Memory B cell (primary cell): ENCODE results near the gene TNIK.

ENCODE experiments used
- ATAC-seq: fragments of 150-1000 bp; cut with Tn5 transposase; 2 replicates; pipeline ENCODE4 v1.10.0; 2021; ENCODE audit warnings: low read depth, mild to moderate bottlenecking, moderate library complexity
- DNase-seq, 2 donors: peaks; one replicate each; pipeline ENCODE4 v3.0.0; 2022; ENCODE audit warnings: low spot score in 2 of 2
- H3K27ac Mint-ChIP-seq: one replicate; pipeline ENCODE4 v1.8.0; 2022; ENCODE audit warnings: mild to moderate bottlenecking, moderate library complexity, mixed read lengths
- H3K27me3 Mint-ChIP-seq: one replicate; pipeline ENCODE4 v1.8.0; 2022; ENCODE audit warnings: mixed read lengths
- H3K36me3 Mint-ChIP-seq: one replicate; pipeline ENCODE4 v1.8.0; 2022; ENCODE audit warnings: mild to moderate bottlenecking, mixed read lengths
- H3K4me1 Mint-ChIP-seq: one replicate; pipeline ENCODE4 v1.8.0; 2022; ENCODE audit warnings: mixed read lengths
- H3K4me3 Mint-ChIP-seq: one replicate; pipeline ENCODE4 v1.8.0; 2022; ENCODE audit warnings: mild to moderate bottlenecking, moderate library complexity, mixed read lengths
- H3K9me3 Mint-ChIP-seq: one replicate; pipeline ENCODE4 v1.8.0; 2022; ENCODE audit warnings: mixed read lengths

Gene TNIK

GRCh38 chr3:171187706-171188290 is 272.4 kb downstream of the TNIK start:
- Mint-ChIP-seq H3K9me3 (no peaks in the 10 kb centered on the region), H3K4me3 (no peak overlapping the region), H3K36me3 (no peaks in the 10 kb centered on the region), H3K27me3 (peaks cover 3% of the 10 kb centered on the region), H3K4me1 (no peaks in the 10 kb centered on the region), H3K27ac (no peak overlapping the region)
- DNase-seq (no peak), ATAC-seq (peak; percentile 37)

GRCh38 chr3:171186817-171187500 is 273.2 kb downstream of the TNIK start:
- Mint-ChIP-seq H3K9me3 (no peaks in the 10 kb centered on the region), H3K4me3 (no peak overlapping the region), H3K27ac (no peak overlapping the region), H3K4me1 (no peaks in the 10 kb centered on the region), H3K27me3 (peaks cover 5% of the 10 kb centered on the region), H3K36me3 (no peaks in the 10 kb centered on the region)
- DNase-seq (no peak), ATAC-seq (no peak)

- no peaks in the 10 kb centered on the region for H3K4me1 Mint-ChIP-seq
- no peak overlapping the region for H3K4me3 Mint-ChIP-seq
- no peak overlapping the region for H3K27ac Mint-ChIP-seq
- ATAC-seq: no peak
- no peaks in the 10 kb centered on the region for H3K36me3 Mint-ChIP-seq
- no peaks in the 10 kb centered on the region for H3K9me3 Mint-ChIP-seq
- peaks cover 5% of the 10 kb centered on the region for H3K27me3 Mint-ChIP-seq
- no peak for DNase-seq
Observed at GRCh38 chr3:171186383-171186782, 273.8 kb downstream of the TNIK start.

- no peak for DNase-seq
- Mint-ChIP-seq H3K36me3 (no peaks in the 10 kb centered on the region), H3K4me1 (no peaks in the 10 kb centered on the region), H3K9me3 (no peaks in the 10 kb centered on the region), H3K27ac (no peak overlapping the region), H3K4me3 (no peak overlapping the region), H3K27me3 (peaks cover 5% of the 10 kb centered on the region)
- ATAC-seq: no peak
Observed at GRCh38 chr3:171185959-171186358, 274.2 kb downstream of the TNIK start.

- Mint-ChIP-seq H3K4me3 (no peak overlapping the region), H3K27me3 (peaks cover 5% of the 10 kb centered on the region), H3K27ac (no peak overlapping the region), H3K36me3 (no peaks in the 10 kb centered on the region), H3K9me3 (no peaks in the 10 kb centered on the region), H3K4me1 (no peaks in the 10 kb centered on the region)
- no peak for DNase-seq
- no peak for ATAC-seq
Observed at GRCh38 chr3:171184372-171184771, 275.8 kb downstream of the TNIK start.

GRCh38 chr3:171183042-171183441 is 277.2 kb downstream of the TNIK start:
- Mint-ChIP-seq H3K9me3 (no peaks in the 10 kb centered on the region), H3K27me3 (peaks cover 5% of the 10 kb centered on the region), H3K36me3 (no peaks in the 10 kb centered on the region), H3K4me3 (no peak overlapping the region), H3K27ac (no peak overlapping the region), H3K4me1 (no peaks in the 10 kb centered on the region)
- DNase-seq: no peak
- ATAC-seq: no peak

GRCh38 chr3:171181907-171182690 is 278.1 kb downstream of the TNIK start:
- Mint-ChIP-seq H3K4me3 (no peak overlapping the region), H3K4me1 (no peaks in the 10 kb centered on the region), H3K36me3 (no peaks in the 10 kb centered on the region), H3K27me3 (peaks cover 5% of the 10 kb centered on the region), H3K9me3 (no peaks in the 10 kb centered on the region), H3K27ac (no peak overlapping the region)
- ATAC-seq: no peak
- no peak for DNase-seq

- DNase-seq (no peak), ATAC-seq (no peak)
- Mint-ChIP-seq H3K4me3 (no peak overlapping the region), H3K27me3 (peaks cover 5% of the 10 kb centered on the region), H3K27ac (no peak overlapping the region), H3K4me1 (no peaks in the 10 kb centered on the region), H3K36me3 (no peaks in the 10 kb centered on the region), H3K9me3 (no peaks in the 10 kb centered on the region)
Observed at GRCh38 chr3:171178714-171179113, 281.5 kb downstream of the TNIK start.

- Mint-ChIP-seq H3K27me3 (peaks cover 1% of the 10 kb centered on the region), H3K4me1 (no peaks in the 10 kb centered on the region), H3K27ac (no peak overlapping the region), H3K4me3 (no peak overlapping the region), H3K36me3 (no peaks in the 10 kb centered on the region), H3K9me3 (no peaks in the 10 kb centered on the region)
- ATAC-seq (no peak), DNase-seq (no peak)
Observed at GRCh38 chr3:171177553-171177952, 282.7 kb downstream of the TNIK start.

GRCh38 chr3:171177056-171177455 is 283.1 kb downstream of the TNIK start:
- DNase-seq: no peak
- no peaks in the 10 kb centered on the region for H3K27me3 Mint-ChIP-seq
- H3K27ac Mint-ChIP-seq: no peak overlapping the region
- no peak overlapping the region for H3K4me3 Mint-ChIP-seq
- H3K9me3 Mint-ChIP-seq: no peaks in the 10 kb centered on the region
- ATAC-seq: no peak
- no peaks in the 10 kb centered on the region for H3K4me1 Mint-ChIP-seq
- H3K36me3 Mint-ChIP-seq: no peaks in the 10 kb centered on the region

- H3K4me3 Mint-ChIP-seq: no peak overlapping the region
Observed at GRCh38 chr3:171176244-171176933, 283.8 kb downstream of the TNIK start.

GRCh38 chr3:171175741-171176234 is 284.4 kb downstream of the TNIK start:
- Mint-ChIP-seq H3K27ac (no peak overlapping the region), H3K36me3 (no peaks in the 10 kb centered on the region), H3K27me3 (no peaks in the 10 kb centered on the region), H3K4me1 (no peaks in the 10 kb centered on the region), H3K4me3 (no peak overlapping the region), H3K9me3 (no peaks in the 10 kb centered on the region)
- no peak for DNase-seq
- ATAC-seq: no peak

More at GRCh38 chr3:171176244-171176933, 283.8 kb downstream of the TNIK start:
- H3K4me1 Mint-ChIP-seq: no peaks in the 10 kb centered on the region
- H3K9me3 Mint-ChIP-seq: no peaks in the 10 kb centered on the region
- no peak for ATAC-seq
- no peak for DNase-seq
- no peak overlapping the region for H3K27ac Mint-ChIP-seq
- H3K27me3 Mint-ChIP-seq: no peaks in the 10 kb centered on the region
- H3K36me3 Mint-ChIP-seq: no peaks in the 10 kb centered on the region

GRCh38 chr3:171173736-171174135 is 286.5 kb downstream of the TNIK start:
- no peak overlapping the region for H3K4me3 Mint-ChIP-seq
- ATAC-seq (no peak), DNase-seq (no peak)
- H3K9me3 Mint-ChIP-seq: no peaks in the 10 kb centered on the region
- no peak overlapping the region for H3K27ac Mint-ChIP-seq
- H3K4me1 Mint-ChIP-seq: no peaks in the 10 kb centered on the region
- no peaks in the 10 kb centered on the region for H3K36me3 Mint-ChIP-seq
- no peaks in the 10 kb centered on the region for H3K27me3 Mint-ChIP-seq

- no peaks in the 10 kb centered on the region for H3K9me3 Mint-ChIP-seq
- ATAC-seq: no peak
- DNase-seq: no peak
- no peak overlapping the region for H3K27ac Mint-ChIP-seq
- no peaks in the 10 kb centered on the region for H3K4me1 Mint-ChIP-seq
- H3K27me3 Mint-ChIP-seq: no peaks in the 10 kb centered on the region
- H3K4me3 Mint-ChIP-seq: no peak overlapping the region
- no peaks in the 10 kb centered on the region for H3K36me3 Mint-ChIP-seq
Observed at GRCh38 chr3:171172070-171172469, 288.1 kb downstream of the TNIK start.
